ENCODE results near the gene EDEM2. TPM values are rescaled to one million over a fixed set of nuclear protein-coding genes. Genes with fewer than 3 reads are reported as not detected.

EDEM2 gene
- total and polyA plus RNA-seq, 7 experiments from 2014 or later, result 15.4 to 38.4 (median 24.2) TPM

DNA sequence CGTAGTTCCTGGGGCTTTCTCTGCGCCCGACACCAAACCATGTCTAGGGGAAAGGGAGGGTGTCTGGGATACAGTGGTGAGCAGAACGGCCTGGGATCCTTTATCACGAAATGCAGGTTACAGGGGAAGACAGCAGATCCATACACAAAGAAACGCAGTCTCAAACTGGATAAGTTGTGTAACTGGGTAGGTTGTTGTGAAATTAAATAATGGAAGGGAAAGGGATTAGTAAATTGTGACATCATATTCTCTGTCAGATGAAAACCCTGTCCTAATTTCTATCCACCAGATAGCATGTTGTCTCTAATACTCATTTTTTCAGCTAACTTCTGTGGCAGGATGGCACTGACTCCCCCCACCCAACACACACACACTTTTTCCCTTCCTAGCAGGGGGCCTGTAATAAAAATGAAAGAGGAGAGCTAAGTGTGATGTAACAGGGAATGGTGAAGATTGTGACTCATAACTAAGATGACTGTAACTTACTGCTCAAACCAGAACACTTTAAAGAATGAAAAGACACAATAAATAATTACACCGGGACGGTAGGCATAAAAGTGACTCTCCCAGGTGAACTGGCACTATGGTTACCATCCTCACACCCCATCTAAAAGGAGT is 53.8 kb downstream of the EDEM2 start:
- Histone ChIP-seq H3K27me3 (ENCODE audit: control insufficient read depth in 2 of 2, insufficient read depth in 2 of 2, low read length in 2 of 2) (no peaks in the 10 kb centered on the region), H3K27ac (ENCODE audit: low read depth, low read length) (peak overlapping the region; percentile 89), H3K4me1 (ENCODE audit: control insufficient read depth in 2 of 2, insufficient read depth in 2 of 2, low read length in 2 of 2) (peaks cover 15 to 22% of the 10 kb centered on the region in 2 donors), H3K36me3 (ENCODE audit: control insufficient read depth in 2 of 3, insufficient read depth in 3 of 3, low read length in 3 of 3) (peaks cover 0 to 6% (median 0%) of the 10 kb centered on the region in 3 experiments), H3K9me3 (ENCODE audit: control insufficient read depth in 2 of 3, low read length in 3 of 3) (no peaks in the 10 kb centered on the region), H3K4me3 (ENCODE audit: low read length) (peak overlapping the region; percentile 77)
- Mint-ChIP-seq H3K9me3 (no peaks in the 10 kb centered on the region), H3K27ac (peak overlapping the region; percentile 81 to 97 (median 94)), H3K27me3 (no peaks in the 10 kb centered on the region), H3K36me3 (peaks cover 0 to 12% (median 0%) of the 10 kb centered on the region in 5 donors), H3K4me1 (peaks cover 26 to 47% (median 45%) of the 10 kb centered on the region in 7 donors), H3K4me3 (peak overlapping the region; percentile 87 to 98 (median 90))
- no peak for DNase-seq
- ChIA-PET POLR2A (interaction anchor here (0.6 to 1.7 kb wide), 3 partner anchors 54 to 219 kb away, joined by 3 to 5 read pairs (median 4); partner anchors contain the start of genes EDEM2 and MMP24), CTCF (interaction anchor here (1.0 kb wide), 1 partner anchor 649 kb away, joined by 4 read pairs; the partner anchor contains the start of gene RBM39)
- no peak for ATAC-seq
- intact Hi-C loops (cut with micrococcal nuclease), result loop anchor here (2.0 to 10.0 kb wide), 12 partner anchors 183 to 1481 kb away; partner anchors contain the start of genes NCOA6 (in 2 of the 2), CEP250 (in 1 of the 2), CHMP4B (in 1 of the 2) and DYNLRB1 (in 1 of the 2)

DNA sequence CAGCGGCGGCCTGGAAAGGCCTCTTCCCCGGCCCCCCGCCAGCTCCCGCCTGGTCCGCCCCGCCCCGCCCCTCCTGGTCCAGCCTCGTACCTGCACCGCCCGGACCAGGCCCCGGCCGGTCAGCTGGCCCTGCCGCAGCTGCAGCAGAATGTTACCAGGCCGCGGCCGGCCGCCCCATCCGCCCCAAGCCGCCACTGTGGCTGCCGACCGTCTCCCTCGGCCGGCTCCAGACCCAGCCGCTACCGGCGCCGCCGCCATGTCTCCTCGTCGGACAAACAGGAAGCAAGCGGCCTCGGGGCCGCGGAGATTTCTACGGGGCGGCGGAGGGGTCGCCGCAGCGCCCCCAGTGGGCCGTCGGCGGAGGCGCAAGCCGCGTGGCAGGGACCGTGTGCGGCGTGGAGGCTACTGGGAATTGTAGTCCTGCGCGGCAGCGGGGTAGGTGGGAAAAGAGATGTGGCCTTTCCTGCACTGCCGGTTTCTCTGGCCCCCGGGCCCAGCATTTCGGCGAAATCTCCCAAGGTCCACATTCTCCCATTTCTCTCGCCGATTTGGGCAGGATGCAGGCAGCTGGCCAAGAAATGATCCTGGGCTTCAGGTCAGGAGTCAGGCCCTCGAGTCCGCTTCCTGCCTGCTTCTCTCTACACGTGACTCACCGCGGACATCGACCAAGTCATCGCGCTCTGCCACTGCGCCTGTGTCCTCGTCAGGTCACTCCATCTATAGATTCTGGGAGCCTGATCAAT is 54.4 kb downstream of the EDEM2 start, which contains the start of gene TRPC4AP:
TSS of gene TRPC4AP (minus strand) at position 284 of the 743 bp plus-strand sequence. CDS start at position 258, 26 bp downstream.
- Mint-ChIP-seq H3K4me1 (peaks cover 27 to 54% (median 51%) of the 10 kb centered on the region in 7 donors), H3K27ac (peak within 1 kb of the TSS; percentile 81 to 98 (median 94)), H3K27me3 (no peaks in the 10 kb centered on the region), H3K9me3 (no peaks in the 10 kb centered on the region), H3K36me3 (peaks cover 0 to 14% (median 5%) of the 10 kb centered on the region in 5 donors), H3K4me3 (peak within 1 kb of the TSS; percentile 87 to 98 (median 90))
- H3K4me1 ChIP-seq (ENCODE audit: control insufficient read depth in 2 of 2, insufficient read depth in 2 of 2, low read length in 2 of 2), result peaks cover 15 to 22% of the 10 kb centered on the region in 2 donors
- H3K27me3 ChIP-seq (ENCODE audit: control insufficient read depth in 2 of 2, insufficient read depth in 2 of 2, low read length in 2 of 2), result no peaks in the 10 kb centered on the region
- ATAC-seq (peak; percentile 99), DNase-seq (peak; percentile 83 to 90 (median 87))
- POLR2A ChIA-PET, result interaction anchor here (0.6 to 1.7 kb wide), 4 partner anchors 54 to 218 kb away, joined by 3 to 5 read pairs (median 3); partner anchors contain the start of genes EDEM2 and EIF6
- CTCF ChIA-PET, result interaction anchor here (0.6 to 1.0 kb wide), 2 partner anchors 649 to 787 kb away, joined by 4 read pairs; partner anchors contain the start of gene RBM39
- peak within 1 kb of the TSS; percentile 89 for H3K27ac ChIP-seq (ENCODE audit: low read depth, low read length)
- intact Hi-C loops (cut with micrococcal nuclease), result loop anchor here (1.0 to 10.0 kb wide), 20 partner anchors 55 to 1482 kb away; partner anchors contain the start of genes EDEM2 (in 2 of the 2), GSS (in 2 of the 2), MYH7B (in 2 of the 2) and NCOA6 (in 2 of the 2)
- no peaks in the 10 kb centered on the region for H3K9me3 ChIP-seq (ENCODE audit: control insufficient read depth in 2 of 3, low read length in 3 of 3)
- H3K4me3 ChIP-seq (ENCODE audit: low read length), result peak within 1 kb of the TSS; percentile 77
- peaks cover 0 to 6% (median 0%) of the 10 kb centered on the region in 3 experiments for H3K36me3 ChIP-seq (ENCODE audit: control insufficient read depth in 2 of 3, insufficient read depth in 3 of 3, low read length in 3 of 3)

DNA sequence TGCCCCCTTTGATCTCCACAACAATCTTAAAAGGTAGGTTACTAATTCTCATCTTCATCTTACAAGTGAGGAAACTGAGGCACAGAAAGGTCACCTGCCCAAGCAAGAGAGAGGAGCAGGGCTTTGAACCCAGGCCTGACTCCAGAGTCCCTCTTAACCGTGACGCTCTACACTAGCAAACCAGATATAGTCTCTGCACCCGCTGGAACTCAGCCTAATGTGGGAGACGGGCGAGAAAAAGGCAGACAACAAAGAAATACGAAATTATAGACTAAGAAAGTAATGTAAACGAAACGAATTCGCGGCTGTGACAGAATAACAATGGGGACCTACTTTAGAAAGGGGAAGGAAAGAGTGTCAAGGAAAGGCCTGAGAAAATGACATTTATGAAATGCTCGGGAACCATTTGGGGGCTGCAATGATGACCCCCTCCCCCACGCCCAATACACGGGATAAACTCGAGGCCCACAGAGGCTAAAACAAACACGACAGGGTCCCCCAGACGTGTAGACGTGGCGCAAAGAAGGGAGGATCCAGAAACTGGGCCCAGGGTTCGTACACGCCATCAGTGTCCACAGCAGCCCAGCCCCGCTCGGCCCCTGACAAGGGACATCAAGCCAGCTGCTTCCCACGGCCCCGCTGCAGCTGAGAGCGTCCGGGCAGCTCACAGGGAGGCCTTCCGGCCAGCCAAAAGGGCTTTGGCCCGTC is 55.2 kb downstream of the EDEM2 start:
- H3K36me3 Mint-ChIP-seq, result peaks cover 0 to 18% (median 9%) of the 10 kb centered on the region in 5 donors
- no peaks in the 10 kb centered on the region for H3K9me3 ChIP-seq (ENCODE audit: control insufficient read depth in 2 of 3, low read length in 3 of 3)
- H3K4me1 ChIP-seq (ENCODE audit: control insufficient read depth in 2 of 2, insufficient read depth in 2 of 2, low read length in 2 of 2), result peaks cover 15 to 22% of the 10 kb centered on the region in 2 donors
- peaks cover 27 to 58% (median 56%) of the 10 kb centered on the region in 7 donors for H3K4me1 Mint-ChIP-seq
- ATAC-seq, result peak; percentile 6
- POLR2A ChIA-PET, result interaction anchor here (0.6 to 1.7 kb wide), 4 partner anchors 55 to 582 kb away, joined by 3 to 5 read pairs (median 4); partner anchors contain the start of genes EDEM2 and EIF6
- CTCF ChIA-PET, result no interaction called here
- H3K27me3 ChIP-seq (ENCODE audit: control insufficient read depth in 2 of 2, insufficient read depth in 2 of 2, low read length in 2 of 2), result no peaks in the 10 kb centered on the region
- no peaks in the 10 kb centered on the region for H3K27me3 Mint-ChIP-seq
- peaks cover 0 to 10% (median 0%) of the 10 kb centered on the region in 3 experiments for H3K36me3 ChIP-seq (ENCODE audit: control insufficient read depth in 2 of 3, insufficient read depth in 3 of 3, low read length in 3 of 3)
- peak overlapping the region; percentile 81 to 98 (median 93) for H3K27ac Mint-ChIP-seq
- peak overlapping the region; percentile 77 for H3K4me3 ChIP-seq (ENCODE audit: low read length)
- peak in 2 of 9 donors; percentile 12 to 13 for DNase-seq
- H3K4me3 Mint-ChIP-seq, result peak overlapping the region; percentile 87 to 98 (median 90)
- peak overlapping the region; percentile 89 for H3K27ac ChIP-seq (ENCODE audit: low read depth, low read length)
- H3K9me3 Mint-ChIP-seq, result no peaks in the 10 kb centered on the region
- intact Hi-C loops (cut with micrococcal nuclease), result loop anchor here (1.0 to 10.0 kb wide), 20 partner anchors 55 to 1483 kb away; partner anchors contain the start of genes EDEM2 (in 2 of the 2), GSS (in 2 of the 2), MYH7B (in 2 of the 2) and NCOA6 (in 2 of the 2)

DNA sequence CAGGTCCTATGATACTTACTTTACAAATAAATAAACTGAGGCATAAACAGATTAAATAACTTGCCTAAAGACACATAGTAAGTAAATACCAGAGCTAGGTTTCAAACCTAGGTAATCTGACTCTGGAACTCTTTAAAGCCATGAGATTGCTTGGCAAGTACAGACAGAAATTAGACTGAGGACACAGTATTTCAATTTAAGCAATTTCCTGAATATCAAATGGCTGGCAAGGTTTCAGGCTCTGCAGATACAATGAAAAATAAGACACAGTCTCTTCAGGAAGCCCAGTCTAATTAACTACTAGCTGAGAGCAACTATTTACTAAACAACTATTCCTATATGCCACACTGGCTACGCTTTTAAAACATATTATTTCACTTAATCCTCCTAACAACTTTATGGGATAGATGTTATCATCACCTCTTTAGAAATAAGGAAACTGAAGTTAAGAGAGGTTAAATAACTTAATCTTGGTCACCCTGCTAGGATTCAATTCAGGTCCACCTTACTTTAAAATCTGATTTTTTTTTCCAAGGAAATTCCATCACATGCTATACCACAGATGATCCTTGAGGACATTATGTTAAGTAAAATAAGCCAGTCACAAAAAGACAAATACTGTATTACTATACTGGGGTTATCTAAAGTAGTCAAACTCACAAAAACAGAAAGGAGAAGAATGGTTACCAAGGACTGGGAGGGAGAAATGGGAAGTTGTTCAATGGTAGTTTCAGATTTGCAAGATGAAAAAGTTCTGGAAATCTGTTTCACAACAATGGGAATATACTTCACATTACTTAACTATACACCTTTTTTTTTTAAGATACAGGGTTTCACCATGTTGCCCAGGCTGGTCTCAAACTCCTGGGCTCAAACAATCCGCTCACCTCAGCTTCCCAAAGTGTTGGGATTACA is 58.6 kb downstream of the EDEM2 start:
- Mint-ChIP-seq H3K27ac (peak overlapping the region in 5 of 9 donors; percentile 12 to 49 (median 25)), H3K36me3 (peaks cover 0 to 18% (median 9%) of the 10 kb centered on the region in 5 donors), H3K4me3 (peak overlapping the region in 6 of 10 donors; percentile 0 to 60 (median 22)), H3K9me3 (no peaks in the 10 kb centered on the region), H3K4me1 (peaks cover 36 to 69% (median 58%) of the 10 kb centered on the region in 7 donors), H3K27me3 (no peaks in the 10 kb centered on the region)
- Histone ChIP-seq H3K36me3 (ENCODE audit: control insufficient read depth in 2 of 3, insufficient read depth in 3 of 3, low read length in 3 of 3) (peaks cover 0 to 10% (median 0%) of the 10 kb centered on the region in 3 experiments), H3K4me3 (ENCODE audit: low read length) (no peak overlapping the region), H3K9me3 (ENCODE audit: control insufficient read depth in 2 of 3, low read length in 3 of 3) (no peaks in the 10 kb centered on the region), H3K4me1 (ENCODE audit: control insufficient read depth in 2 of 2, insufficient read depth in 2 of 2, low read length in 2 of 2) (peaks cover 15 to 22% of the 10 kb centered on the region in 2 donors), H3K27ac (ENCODE audit: low read depth, low read length) (no peak overlapping the region), H3K27me3 (ENCODE audit: control insufficient read depth in 2 of 2, insufficient read depth in 2 of 2, low read length in 2 of 2) (no peaks in the 10 kb centered on the region)
- ChIA-PET POLR2A (interaction anchor here (0.7 to 1.3 kb wide), 3 partner anchors 8 to 976 kb away, joined by 3 to 4 read pairs (median 4); partner anchors contain the start of gene EIF2S2), CTCF (no interaction called here)
- intact Hi-C loops (cut with micrococcal nuclease), result no loop called here
- DNase-seq, result no peak
- no peak for ATAC-seq

DNA sequence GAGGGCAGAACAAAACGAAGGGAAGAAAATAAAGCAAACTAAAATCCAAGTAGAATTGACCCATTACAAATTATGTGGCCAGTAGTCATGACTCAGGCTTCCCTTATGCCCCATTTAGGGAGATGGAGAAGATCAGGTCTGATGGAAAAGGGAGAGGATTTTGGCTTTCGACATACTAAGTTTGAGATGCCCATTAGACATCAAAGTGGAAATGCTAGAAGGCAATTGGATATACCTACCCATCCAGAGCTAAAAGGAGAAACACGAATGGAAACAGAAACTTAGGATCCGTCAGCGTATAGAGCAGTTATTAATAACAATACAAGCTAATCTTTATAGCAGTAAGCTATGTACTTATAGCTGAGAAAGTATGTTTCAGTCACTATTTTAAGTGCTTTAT is 59.3 kb downstream of the EDEM2 start:
- peak overlapping the region in 1 of 10 donors; percentile 56 for H3K4me3 Mint-ChIP-seq
- POLR2A ChIA-PET, result interaction anchor here (0.8 to 1.3 kb wide), 2 partner anchors 9 to 976 kb away, joined by 4 read pairs; partner anchors contain the start of gene EIF2S2

More for the DNA sequence above, 59.3 kb downstream of the EDEM2 start:
- H3K4me1 ChIP-seq (ENCODE audit: control insufficient read depth in 2 of 2, insufficient read depth in 2 of 2, low read length in 2 of 2), result peaks cover 9 to 18% of the 10 kb centered on the region in 2 donors
- CTCF ChIA-PET, result no interaction called here
- H3K4me3 ChIP-seq (ENCODE audit: low read length), result no peak overlapping the region
- H3K4me1 Mint-ChIP-seq, result peaks cover 35 to 69% (median 55%) of the 10 kb centered on the region in 7 donors
- ATAC-seq, result no peak
- H3K36me3 ChIP-seq (ENCODE audit: control insufficient read depth in 2 of 3, insufficient read depth in 3 of 3, low read length in 3 of 3), result peaks cover 0 to 10% (median 0%) of the 10 kb centered on the region in 3 experiments
- H3K27me3 Mint-ChIP-seq, result no peaks in the 10 kb centered on the region
- no peak for DNase-seq
- intact Hi-C loops (cut with micrococcal nuclease), result no loop called here
- no peaks in the 10 kb centered on the region for H3K27me3 ChIP-seq (ENCODE audit: control insufficient read depth in 2 of 2, insufficient read depth in 2 of 2, low read length in 2 of 2)
- no peak overlapping the region for H3K27ac ChIP-seq (ENCODE audit: low read depth, low read length)
- peak overlapping the region in 5 of 9 donors; percentile 6 to 51 (median 39) for H3K27ac Mint-ChIP-seq
- no peaks in the 10 kb centered on the region for H3K9me3 ChIP-seq (ENCODE audit: control insufficient read depth in 2 of 3, low read length in 3 of 3)
- peaks cover 0 to 18% (median 9%) of the 10 kb centered on the region in 5 donors for H3K36me3 Mint-ChIP-seq
- H3K9me3 Mint-ChIP-seq, result no peaks in the 10 kb centered on the region

All from naive thymus-derived CD4-positive, alpha-beta T cell (primary cell).